SK-N-SH treated with all-trans-retinoic acid at 6 μM for 48 hours (cell line): ENCODE results near the gene KRT78.
A peak's percentile ranks its signal among the peaks of the same experiment; 100 is the strongest.

ENCODE experiments used
- ATAC-seq: fragments of 200-7000 bp; cut with Tn5 transposase; 3 replicates; pipeline ENCODE4 v1.9.1; 2020; ENCODE audit warnings: mild to moderate bottlenecking, moderate library complexity
- ARNTL ChIP-seq: fragments of 450-650 bp; formaldehyde crosslinking; IDR thresholded peaks from 2 replicates; pipeline ENCODE4 v1.5.0; 2020; ENCODE audit warnings: low read depth, mild to moderate bottlenecking, moderate library complexity, borderline replicate concordance
- BACH2 ChIP-seq: fragments of 250-450 bp; sonication (Bioruptor Pico); IDR thresholded peaks from 2 replicates; pipeline ENCODE4 v1.9.0; 2021; ENCODE audit warnings: mild to moderate bottlenecking, borderline replicate concordance
- CREB5 ChIP-seq: fragments of 250-450 bp; sonication (Bioruptor Pico); IDR thresholded peaks from 2 replicates; pipeline ENCODE4 v1.5.1; 2020; ENCODE audit warnings: low read depth, mild to moderate bottlenecking, moderate library complexity
- CSDC2 ChIP-seq: fragments of 250-450 bp; sonication (Bioruptor Pico); IDR thresholded peaks from 2 replicates; pipeline ENCODE4 v1.5.0; 2020; ENCODE audit warnings: mild to moderate bottlenecking, moderate library complexity
- CSRNP3 ChIP-seq: fragments of 250-450 bp; sonication (Bioruptor Pico); IDR thresholded peaks from 2 replicates; pipeline ENCODE4 v1.5.1; 2021; ENCODE audit warnings: mild to moderate bottlenecking, moderate library complexity
- ESRRG ChIP-seq: fragments of 250-450 bp; sonication (Bioruptor Pico); IDR thresholded peaks from 2 replicates; pipeline ENCODE4 v1.6.1; 2021; ENCODE audit warnings: mild to moderate bottlenecking
- GLIS3 ChIP-seq: fragments of 250-450 bp; sonication (Bioruptor Pico); IDR thresholded peaks from 2 replicates; pipeline ENCODE4 v1.5.0; 2020; ENCODE audit warnings: mild to moderate bottlenecking, moderate library complexity
- ISL1 ChIP-seq: fragments of 250-450 bp; sonication (Bioruptor Pico); IDR thresholded peaks from 2 replicates; pipeline ENCODE4 v2.1.2; 2022; ENCODE audit warnings: mild to moderate bottlenecking, moderate library complexity
- OSR1 ChIP-seq: fragments of 250-450 bp; sonication (Bioruptor Pico); IDR thresholded peaks from 2 replicates; pipeline ENCODE4 v1.8.0; 2022; ENCODE audit warnings: moderate library complexity, mild to moderate bottlenecking, inconsistent platforms
- PATZ1 ChIP-seq: fragments of 250-450 bp; sonication (Bioruptor Pico); IDR thresholded peaks from 2 replicates; pipeline ENCODE4 v1.8.0; 2020; ENCODE audit warnings: mild to moderate bottlenecking, moderate library complexity, borderline replicate concordance
- POU6F1 ChIP-seq: fragments of 250-450 bp; sonication (Bioruptor Pico); IDR thresholded peaks from 2 replicates; pipeline ENCODE4 v1.8.0; 2021; ENCODE audit warnings: low read depth, mild to moderate bottlenecking, moderate library complexity, borderline replicate concordance
- PPARA ChIP-seq: fragments of 250-450 bp; sonication (Bioruptor Pico); IDR thresholded peaks from 2 replicates; pipeline ENCODE4 v1.5.0; 2020; ENCODE audit warnings: mild to moderate bottlenecking, borderline replicate concordance
- RARB ChIP-seq: fragments of 250-450 bp; sonication (Bioruptor Pico); IDR thresholded peaks from 2 replicates; pipeline ENCODE4 v1.8.0; 2021; ENCODE audit warnings: mild to moderate bottlenecking, moderate library complexity
- SNAI2 ChIP-seq: fragments of 250-450 bp; sonication (Bioruptor Pico); IDR thresholded peaks from 2 replicates; pipeline ENCODE4 v1.5.0; 2020; ENCODE audit warnings: mild to moderate bottlenecking, moderate library complexity
- TCF4 ChIP-seq: fragments of 250-450 bp; sonication (Bioruptor Pico); IDR thresholded peaks from 2 replicates; pipeline ENCODE4 v1.8.0; 2021; ENCODE audit warnings: mild to moderate bottlenecking, moderate library complexity, borderline replicate concordance
- TOX ChIP-seq: fragments of 250-450 bp; sonication (Bioruptor Pico); IDR thresholded peaks from 2 replicates; pipeline ENCODE4 v1.8.0; 2021; ENCODE audit warnings: mild to moderate bottlenecking, moderate library complexity, borderline replicate concordance
- TSHZ2 ChIP-seq: fragments of 250-450 bp; sonication (Bioruptor Pico); IDR thresholded peaks from 2 replicates; pipeline ENCODE4 v1.5.0; 2020; ENCODE audit warnings: mild to moderate bottlenecking, moderate library complexity
- ZC3H10 ChIP-seq: fragments of 250-450 bp; sonication (Bioruptor Pico); IDR thresholded peaks from 2 replicates; pipeline ENCODE4 v1.5.1; 2021; ENCODE audit warnings: mild to moderate bottlenecking, moderate library complexity
- ZFP3 ChIP-seq: fragments of 250-450 bp; sonication (Bioruptor Pico); IDR thresholded peaks from 2 replicates; pipeline ENCODE4 v1.5.0; 2020; ENCODE audit warnings: mild to moderate bottlenecking, moderate library complexity
- ZFP30 ChIP-seq: fragments of 450-650 bp; formaldehyde crosslinking; IDR thresholded peaks from 2 replicates; pipeline ENCODE4 v1.5.0; 2022; ENCODE audit warnings: mild to moderate bottlenecking, moderate library complexity
- ZNF565 ChIP-seq: fragments of 450-650 bp; formaldehyde crosslinking; conservative IDR thresholded peaks from 2 replicates; pipeline ENCODE4 v1.5.0; 2020; ENCODE audit warnings: low read depth, mild to moderate bottlenecking, moderate library complexity
- ZNF70 ChIP-seq: fragments of 450-650 bp; formaldehyde crosslinking; IDR thresholded peaks from 2 replicates; pipeline ENCODE4 v1.5.0; 2020; ENCODE audit warnings: mild to moderate bottlenecking, moderate library complexity
- ZNF8 ChIP-seq: fragments of 450-650 bp; formaldehyde crosslinking; IDR thresholded peaks from 2 replicates; pipeline ENCODE4 v1.5.0; 2020; ENCODE audit warnings: mild to moderate bottlenecking, moderate library complexity

Gene KRT78

GRCh38 chr12:52895726-52896189, 47.0 kb upstream of the KRT78 start:
- ATAC-seq = peak; percentile 22; the same call in 1 of the 3 replicates
- TF ChIP-seq OSR1 (CRISPR knock-in tag) (no peak), TSHZ2 (CRISPR knock-in tag) (no peak), ZC3H10 (CRISPR knock-in tag) (no peak), CSRNP3 (no peak), ZNF8 (CRISPR knock-in tag) (no peak), POU6F1 (no peak), BACH2 (CRISPR knock-in tag) (no peak), ARNTL (CRISPR knock-in tag) (no peak), TCF4 (no peak), CREB5 (no peak), GLIS3 (CRISPR knock-in tag) (no peak), SNAI2 (CRISPR knock-in tag) (no peak), ZNF70 (CRISPR knock-in tag) (no peak), TOX (CRISPR knock-in tag) (no peak), ESRRG (CRISPR knock-in tag) (no peak), PATZ1 (no peak), CSDC2 (CRISPR knock-in tag) (no peak), ISL1 (CRISPR knock-in tag) (no peak), ZFP30 (CRISPR knock-in tag) (no peak)

- ATAC-seq = no peak
- TF ChIP-seq ZNF70 (CRISPR knock-in tag) (no peak), PATZ1 (no peak), CREB5 (no peak), RARB (CRISPR knock-in tag) (no peak), POU6F1 (no peak), ESRRG (CRISPR knock-in tag) (no peak), ZFP30 (CRISPR knock-in tag) (no peak), ZFP3 (no peak), TOX (CRISPR knock-in tag) (no peak), ISL1 (CRISPR knock-in tag) (no peak), ZNF8 (CRISPR knock-in tag) (no peak), PPARA (CRISPR knock-in tag) (no peak), OSR1 (CRISPR knock-in tag) (no peak), ZNF565 (no peak), CSDC2 (CRISPR knock-in tag) (no peak), ARNTL (CRISPR knock-in tag) (no peak)
Measured at GRCh38 chr12:52892974-52893373, 44.2 kb upstream of the KRT78 start.
